Glutamatergic neuron (in vitro differentiated cells): ENCODE data around the gene INSC. TPM values are rescaled to one million over a fixed set of nuclear protein-coding genes. Genes with fewer than 3 reads are reported as not detected.

Experiments
- DNase-seq: peaks from one replicate; pipeline ENCODE4 v3.0.0; 2022
- H3K27ac Mint-ChIP-seq: one replicate; pipeline ENCODE4 v1.8.0; 2020; ENCODE audit warnings: mild to moderate bottlenecking, mixed read lengths, inconsistent platforms; ENCODE audit not compliant: unreplicated experiment
- H3K27me3 Mint-ChIP-seq: one replicate; pipeline ENCODE4 v1.8.0; 2020; ENCODE audit warnings: mild to moderate bottlenecking, moderate library complexity, mixed read lengths, inconsistent platforms; ENCODE audit not compliant: unreplicated experiment
- H3K36me3 Mint-ChIP-seq: one replicate; pipeline ENCODE4 v1.8.0; 2020; ENCODE audit warnings: mild to moderate bottlenecking, mixed read lengths, inconsistent platforms; ENCODE audit not compliant: unreplicated experiment
- H3K4me1 Mint-ChIP-seq: one replicate; pipeline ENCODE4 v1.8.0; 2020; ENCODE audit warnings: mild to moderate bottlenecking, low read depth, mixed read lengths, inconsistent platforms; ENCODE audit not compliant: unreplicated experiment
- H3K4me3 Mint-ChIP-seq: one replicate; pipeline ENCODE4 v1.8.0; 2020; ENCODE audit warnings: mild to moderate bottlenecking, mixed read lengths, inconsistent platforms; ENCODE audit not compliant: unreplicated experiment
- H3K9me3 Mint-ChIP-seq: one replicate; pipeline ENCODE4 v1.8.0; 2020; ENCODE audit warnings: mild to moderate bottlenecking, moderate library complexity, mixed read lengths, inconsistent platforms; ENCODE audit not compliant: unreplicated experiment
- CTCF ChIP-seq: fragments of 200-600 bp; sonication (generic); IDR thresholded peaks from one replicate; pipeline ENCODE4 v1.5.0; 2021; ENCODE audit not compliant: partially characterized antibody, unreplicated experiment
- total RNA-seq: library from RNA; stranded (reverse); fragmentation: NEBNext Ultra II Directional; extraction: Animal tissue kit (Norgen Biotek cat#: 25700); gene quantifications from one replicate; pipeline ENCODE4 v1.2.1, GENCODE V29; 2021; ENCODE audit not compliant: unreplicated experiment

The INSC gene
- total RNA-seq, 1 donor from 2014 or later = not detected

GRCh38 chr11:15124528-15124927 lies 9.8 kb downstream of the INSC start:
- Mint-ChIP-seq H3K4me1 (no peaks in the 10 kb centered on the region), H3K27me3 (peaks cover 1% of the 10 kb centered on the region), H3K9me3 (no peaks in the 10 kb centered on the region), H3K27ac (no peak overlapping the region), H3K36me3 (no peaks in the 10 kb centered on the region), H3K4me3 (no peak overlapping the region)
- no peak for TF ChIP-seq CTCF
- no peak for DNase-seq

GRCh38 chr11:15127341-15127740 lies 12.6 kb downstream of the INSC start:
- no peak overlapping the region for H3K4me3 Mint-ChIP-seq
- DNase-seq = no peak
- H3K27ac Mint-ChIP-seq = no peak overlapping the region
- H3K27me3 Mint-ChIP-seq = peaks cover 1% of the 10 kb centered on the region
- H3K9me3 Mint-ChIP-seq = no peaks in the 10 kb centered on the region
- no peaks in the 10 kb centered on the region for H3K4me1 Mint-ChIP-seq
- no peak for TF ChIP-seq CTCF
- no peaks in the 10 kb centered on the region for H3K36me3 Mint-ChIP-seq

GRCh38 chr11:15128621-15129020 lies 13.9 kb downstream of the INSC start:
- no peaks in the 10 kb centered on the region for H3K36me3 Mint-ChIP-seq
- DNase-seq = no peak
- no peaks in the 10 kb centered on the region for H3K9me3 Mint-ChIP-seq
- no peaks in the 10 kb centered on the region for H3K4me1 Mint-ChIP-seq
- H3K27me3 Mint-ChIP-seq = peaks cover 1% of the 10 kb centered on the region
- no peak for TF ChIP-seq CTCF
- no peak overlapping the region for H3K27ac Mint-ChIP-seq
- no peak overlapping the region for H3K4me3 Mint-ChIP-seq

GRCh38 chr11:15136166-15136565 lies 21.4 kb downstream of the INSC start:
- no peak for DNase-seq
- TF ChIP-seq CTCF = no peak
- H3K4me1 Mint-ChIP-seq = peaks cover 3% of the 10 kb centered on the region
- H3K27ac Mint-ChIP-seq = no peak overlapping the region
- no peaks in the 10 kb centered on the region for H3K36me3 Mint-ChIP-seq
- no peaks in the 10 kb centered on the region for H3K27me3 Mint-ChIP-seq
- no peak overlapping the region for H3K4me3 Mint-ChIP-seq
- no peaks in the 10 kb centered on the region for H3K9me3 Mint-ChIP-seq

- Mint-ChIP-seq H3K4me3 (no peak overlapping the region), H3K9me3 (no peaks in the 10 kb centered on the region), H3K36me3 (no peaks in the 10 kb centered on the region), H3K27ac (no peak overlapping the region), H3K27me3 (no peaks in the 10 kb centered on the region), H3K4me1 (peaks cover 3% of the 10 kb centered on the region)
- TF ChIP-seq CTCF = no peak
- no peak for DNase-seq
Observed at GRCh38 chr11:15139096-15139770, 24.5 kb downstream of the INSC start.
